Femur (tissue), 1 donor: Measurements from ENCODE around the gene IFFO2.
"Not testable (repeated sequence)": the region's sequence is repeated elsewhere in the genome, so short reads cannot be mapped to it uniquely, and the experiment has no call there.

Experiments used
- DNase-seq: peaks from one replicate; pipeline ENCODE4 v3.0.0-alpha.2; 2017

IFFO2 gene

GRCh38 chr1:18871401-18872070 lies 84.9 kb downstream of the IFFO2 start:
- no peak for DNase-seq

GRCh38 chr1:18870957-18871356 lies 85.5 kb downstream of the IFFO2 start:
- no peak for DNase-seq

- DNase-seq = not testable (repeated sequence)
Measured at GRCh38 chr1:18870595-18870865, 85.9 kb downstream of the IFFO2 start.

GRCh38 chr1:18869847-18870594 lies 86.5 kb downstream of the IFFO2 start:
- no peak for DNase-seq

GRCh38 chr1:18868801-18869424 lies 87.6 kb downstream of the IFFO2 start:
- no peak for DNase-seq

- DNase-seq = no peak
Measured at GRCh38 chr1:18868354-18868753, 88.1 kb downstream of the IFFO2 start.

- no peak for DNase-seq
Measured at GRCh38 chr1:18866846-18867245, 89.6 kb downstream of the IFFO2 start.

- DNase-seq = no peak
Measured at GRCh38 chr1:18866314-18866713, 90.2 kb downstream of the IFFO2 start.

- DNase-seq = no peak
Measured at GRCh38 chr1:18865176-18865575, 91.3 kb downstream of the IFFO2 start.

- no peak for DNase-seq
Measured at GRCh38 chr1:18861590-18861989, 94.9 kb downstream of the IFFO2 start.

- no peak for DNase-seq
Measured at GRCh38 chr1:18861082-18861481, 95.4 kb downstream of the IFFO2 start.

- no peak for DNase-seq
Measured at GRCh38 chr1:18859560-18859959, 96.9 kb downstream of the IFFO2 start, which contains the start of gene TAS1R2. Gene TAS1R2, minus strand, starts transcription at chr1:18859660. Its CDS starts 0 bp downstream, at chr1:18859660.

- no peak for DNase-seq
Measured at GRCh38 chr1:18858070-18858688, 98.3 kb downstream of the IFFO2 start.

GRCh38 chr1:18856435-18856834 lies 100.0 kb downstream of the IFFO2 start:
- no peak for DNase-seq

- DNase-seq = no peak
Measured at GRCh38 chr1:18855573-18855972, 100.9 kb downstream of the IFFO2 start.

GRCh38 chr1:18854331-18855025 lies 102.0 kb downstream of the IFFO2 start:
- DNase-seq = no peak
